22Rv1 (cell line): ENCODE results near the gene UIMC1.

Experiments used
- ZFX ChIP-seq: fragments of 450-650 bp; IDR thresholded peaks from 2 replicates; pipeline ENCODE4 v1.6.1; 2017; ENCODE audit warnings: antibody characterized with exemption, borderline replicate concordance
- TF ChIP-seq, protein P1 (sequence below): fragments of 450-650 bp; IDR thresholded peaks from 2 replicates; pipeline ENCODE4 v1.5.1; 2017; ENCODE audit warnings: mild to moderate bottlenecking

DNA sequence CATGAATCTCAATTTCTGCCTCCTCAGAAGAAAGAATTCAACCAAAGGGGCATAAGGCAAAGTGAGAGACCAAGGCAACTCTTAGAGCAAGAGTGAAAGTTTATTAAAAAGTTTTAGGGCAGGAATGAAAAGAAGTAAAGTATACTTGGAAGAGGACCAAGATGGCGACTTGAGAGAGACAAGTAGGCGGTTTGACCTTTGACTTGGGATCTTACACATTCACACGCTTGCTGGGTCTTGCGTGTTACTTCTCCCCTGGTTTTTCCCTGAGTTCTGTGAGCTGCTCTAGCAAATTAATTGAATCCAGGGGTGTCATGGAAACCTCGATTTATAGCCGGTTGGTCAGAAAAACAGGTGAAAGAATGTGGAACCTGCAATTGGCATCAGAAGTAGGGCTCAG lies 22.9 kb upstream of the UIMC1 start:
- TF ChIP-seq, protein P1, sequence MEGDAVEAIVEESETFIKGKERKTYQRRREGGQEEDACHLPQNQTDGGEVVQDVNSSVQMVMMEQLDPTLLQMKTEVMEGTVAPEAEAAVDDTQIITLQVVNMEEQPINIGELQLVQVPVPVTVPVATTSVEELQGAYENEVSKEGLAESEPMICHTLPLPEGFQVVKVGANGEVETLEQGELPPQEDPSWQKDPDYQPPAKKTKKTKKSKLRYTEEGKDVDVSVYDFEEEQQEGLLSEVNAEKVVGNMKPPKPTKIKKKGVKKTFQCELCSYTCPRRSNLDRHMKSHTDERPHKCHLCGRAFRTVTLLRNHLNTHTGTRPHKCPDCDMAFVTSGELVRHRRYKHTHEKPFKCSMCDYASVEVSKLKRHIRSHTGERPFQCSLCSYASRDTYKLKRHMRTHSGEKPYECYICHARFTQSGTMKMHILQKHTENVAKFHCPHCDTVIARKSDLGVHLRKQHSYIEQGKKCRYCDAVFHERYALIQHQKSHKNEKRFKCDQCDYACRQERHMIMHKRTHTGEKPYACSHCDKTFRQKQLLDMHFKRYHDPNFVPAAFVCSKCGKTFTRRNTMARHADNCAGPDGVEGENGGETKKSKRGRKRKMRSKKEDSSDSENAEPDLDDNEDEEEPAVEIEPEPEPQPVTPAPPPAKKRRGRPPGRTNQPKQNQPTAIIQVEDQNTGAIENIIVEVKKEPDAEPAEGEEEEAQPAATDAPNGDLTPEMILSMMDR = no peak
- TF ChIP-seq ZFX = no peak
